Measurements from ENCODE around the gene RASGRP4.

GRCh38 chr19:38389957-38390924 is 35.8 kb downstream of the RASGRP4 start:
- TF ChIP-seq CTCF (IDR thresholded peaks at IDR 0.05) (no peak), POLR2A (IDR thresholded peaks at IDR 0.05) (no peak), POLR2AphosphoS5 (IDR thresholded peaks at IDR 0.05) (no peak)

Data from breast epithelium (tissue), 3 donors.